Measurements from ENCODE around the gene TKTL1.

The TKTL1 gene

DNA sequence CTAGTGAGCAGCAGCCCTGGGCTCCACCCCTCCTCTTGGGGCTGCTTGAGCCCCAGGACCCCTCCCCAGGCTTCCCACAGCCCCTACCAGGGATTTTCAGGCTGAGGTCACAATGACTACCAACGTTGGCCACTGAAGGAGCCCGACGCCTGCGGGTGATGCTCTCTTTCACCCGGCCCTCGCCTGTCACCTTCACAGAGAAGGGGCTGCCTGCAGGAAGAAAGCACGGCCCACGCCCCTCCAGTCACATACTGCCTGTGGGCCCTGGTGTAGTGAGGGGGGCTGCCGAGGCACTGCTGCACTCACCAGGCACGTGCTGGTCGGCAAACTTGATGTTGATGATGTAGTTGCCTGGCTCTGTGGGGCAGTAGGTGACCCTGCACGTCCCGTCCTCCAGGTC is 56.9 kb downstream of the TKTL1 start:
- no peak for TF ChIP-seq FOXP2 (optimal IDR thresholded peaks at IDR 0.05; ENCODE audit: borderline replicate concordance, extremely low read depth, extremely low read length, insufficient read depth)
- no peak for TF ChIP-seq TAF1 (IDR thresholded peaks at IDR 0.05; ENCODE audit: borderline replicate concordance, insufficient read depth, low read length)
- TF ChIP-seq, protein P1, sequence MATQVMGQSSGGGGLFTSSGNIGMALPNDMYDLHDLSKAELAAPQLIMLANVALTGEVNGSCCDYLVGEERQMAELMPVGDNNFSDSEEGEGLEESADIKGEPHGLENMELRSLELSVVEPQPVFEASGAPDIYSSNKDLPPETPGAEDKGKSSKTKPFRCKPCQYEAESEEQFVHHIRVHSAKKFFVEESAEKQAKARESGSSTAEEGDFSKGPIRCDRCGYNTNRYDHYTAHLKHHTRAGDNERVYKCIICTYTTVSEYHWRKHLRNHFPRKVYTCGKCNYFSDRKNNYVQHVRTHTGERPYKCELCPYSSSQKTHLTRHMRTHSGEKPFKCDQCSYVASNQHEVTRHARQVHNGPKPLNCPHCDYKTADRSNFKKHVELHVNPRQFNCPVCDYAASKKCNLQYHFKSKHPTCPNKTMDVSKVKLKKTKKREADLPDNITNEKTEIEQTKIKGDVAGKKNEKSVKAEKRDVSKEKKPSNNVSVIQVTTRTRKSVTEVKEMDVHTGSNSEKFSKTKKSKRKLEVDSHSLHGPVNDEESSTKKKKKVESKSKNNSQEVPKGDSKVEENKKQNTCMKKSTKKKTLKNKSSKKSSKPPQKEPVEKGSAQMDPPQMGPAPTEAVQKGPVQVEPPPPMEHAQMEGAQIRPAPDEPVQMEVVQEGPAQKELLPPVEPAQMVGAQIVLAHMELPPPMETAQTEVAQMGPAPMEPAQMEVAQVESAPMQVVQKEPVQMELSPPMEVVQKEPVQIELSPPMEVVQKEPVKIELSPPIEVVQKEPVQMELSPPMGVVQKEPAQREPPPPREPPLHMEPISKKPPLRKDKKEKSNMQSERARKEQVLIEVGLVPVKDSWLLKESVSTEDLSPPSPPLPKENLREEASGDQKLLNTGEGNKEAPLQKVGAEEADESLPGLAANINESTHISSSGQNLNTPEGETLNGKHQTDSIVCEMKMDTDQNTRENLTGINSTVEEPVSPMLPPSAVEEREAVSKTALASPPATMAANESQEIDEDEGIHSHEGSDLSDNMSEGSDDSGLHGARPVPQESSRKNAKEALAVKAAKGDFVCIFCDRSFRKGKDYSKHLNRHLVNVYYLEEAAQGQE (IDR thresholded peaks at IDR 0.05; ENCODE audit: insufficient read depth in 1 of 2, low read depth in 2 of 2, low read length in 2 of 2) = no peak
- no peak for TF ChIP-seq POLR2AphosphoS5 (IDR thresholded peaks at IDR 0.05; ENCODE audit: low read depth, low read length)
- TF ChIP-seq SIN3A (IDR thresholded peaks at IDR 0.05; ENCODE audit: borderline replicate concordance, insufficient read depth, low read length) = no peak

DNA sequence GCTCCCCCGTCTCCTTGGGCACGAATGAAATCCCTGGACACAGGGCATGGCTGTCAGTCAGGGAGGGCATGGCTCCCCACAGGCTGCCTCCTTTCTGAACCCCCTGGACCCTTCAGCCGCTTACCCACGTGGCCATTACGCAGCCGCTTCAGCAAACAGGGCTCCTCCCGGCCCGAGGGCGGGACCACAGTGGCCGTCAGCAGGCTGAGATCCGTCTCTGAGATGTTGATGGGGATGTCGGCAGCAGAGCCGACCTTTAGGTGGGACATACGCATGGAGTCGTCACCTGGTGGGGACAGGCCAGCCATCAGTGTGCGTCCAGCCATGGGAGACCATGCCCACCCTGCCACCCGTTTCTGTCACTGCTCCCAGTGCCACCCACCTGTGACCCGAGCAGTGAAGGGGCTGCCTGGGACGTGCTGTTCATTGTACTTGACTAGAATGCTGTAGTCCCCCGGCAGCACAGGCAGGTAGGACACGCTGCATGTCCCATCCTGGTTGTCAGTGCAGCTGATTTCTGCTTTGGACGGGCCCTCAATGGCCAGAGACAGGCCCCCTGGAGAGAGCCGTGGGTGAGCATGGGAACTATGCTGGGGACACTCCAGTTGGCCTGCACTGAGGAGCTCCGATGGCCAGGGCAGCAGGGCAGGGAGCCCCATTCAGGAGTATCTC is 57.7 kb downstream of the TKTL1 start:
- TF ChIP-seq TAF1 (IDR thresholded peaks at IDR 0.05; ENCODE audit: borderline replicate concordance, insufficient read depth, low read length) = no peak
- TF ChIP-seq FOXP2 (optimal IDR thresholded peaks at IDR 0.05; ENCODE audit: borderline replicate concordance, extremely low read depth, extremely low read length, insufficient read depth) = no peak
- TF ChIP-seq, protein P1 (IDR thresholded peaks at IDR 0.05; ENCODE audit: insufficient read depth in 1 of 2, low read depth in 2 of 2, low read length in 2 of 2) = no peak
- TF ChIP-seq SIN3A (IDR thresholded peaks at IDR 0.05; ENCODE audit: borderline replicate concordance, insufficient read depth, low read length) = no peak
- TF ChIP-seq POLR2AphosphoS5 (IDR thresholded peaks at IDR 0.05; ENCODE audit: low read depth, low read length) = no peak

DNA sequence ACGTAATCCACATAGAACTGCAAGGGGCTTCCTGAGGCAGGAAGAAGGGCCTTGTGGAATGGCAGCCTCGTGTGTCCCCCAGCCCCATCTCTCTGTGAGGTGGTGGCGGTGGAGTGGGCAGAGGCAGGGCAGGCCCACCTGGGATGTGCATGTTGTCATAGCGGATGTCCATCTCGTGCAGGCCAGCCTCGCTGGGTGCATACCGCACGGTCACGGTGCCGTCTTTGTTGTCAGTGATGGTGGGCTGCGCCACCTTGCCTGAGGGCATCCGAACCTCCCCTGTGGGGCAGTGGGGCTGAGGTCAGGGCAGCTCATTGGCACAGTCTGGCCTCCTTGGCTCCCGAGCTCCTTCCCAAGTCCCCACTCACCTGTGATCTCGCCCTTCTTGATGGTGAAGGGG is 58.4 kb downstream of the TKTL1 start:
- TF ChIP-seq FOXP2 (optimal IDR thresholded peaks at IDR 0.05; ENCODE audit: borderline replicate concordance, extremely low read depth, extremely low read length, insufficient read depth) (no peak), POLR2AphosphoS5 (IDR thresholded peaks at IDR 0.05; ENCODE audit: low read depth, low read length) (no peak), TAF1 (IDR thresholded peaks at IDR 0.05; ENCODE audit: borderline replicate concordance, insufficient read depth, low read length) (no peak), SIN3A (IDR thresholded peaks at IDR 0.05; ENCODE audit: borderline replicate concordance, insufficient read depth, low read length) (no peak)
- TF ChIP-seq, protein P1 (IDR thresholded peaks at IDR 0.05; ENCODE audit: insufficient read depth in 1 of 2, low read depth in 2 of 2, low read length in 2 of 2) = no peak

DNA sequence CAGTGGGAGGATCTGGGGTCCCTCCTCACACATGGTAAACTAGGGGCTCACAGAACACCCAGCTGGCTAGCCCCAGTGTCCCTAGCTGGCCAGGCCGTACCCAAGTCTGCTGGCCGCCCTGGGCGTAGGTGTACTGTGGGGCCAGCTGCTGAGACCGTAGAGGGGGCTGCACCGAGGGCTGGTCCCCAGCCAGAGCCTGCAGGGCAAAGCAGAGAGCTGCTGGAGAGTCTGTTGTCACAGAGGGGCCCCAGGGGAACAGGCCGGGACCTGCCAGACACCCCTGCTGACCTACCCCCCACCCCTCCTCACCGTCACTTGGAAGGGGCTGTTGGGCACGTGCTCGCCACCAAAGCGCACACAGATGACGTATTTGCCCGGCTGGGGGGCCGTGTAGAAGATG is 58.9 kb downstream of the TKTL1 start:
- TF ChIP-seq POLR2AphosphoS5 (IDR thresholded peaks at IDR 0.05; ENCODE audit: low read depth, low read length) (no peak), FOXP2 (optimal IDR thresholded peaks at IDR 0.05; ENCODE audit: borderline replicate concordance, extremely low read depth, extremely low read length, insufficient read depth) (no peak), TAF1 (IDR thresholded peaks at IDR 0.05; ENCODE audit: borderline replicate concordance, insufficient read depth, low read length) (no peak), SIN3A (IDR thresholded peaks at IDR 0.05; ENCODE audit: borderline replicate concordance, insufficient read depth, low read length) (no peak)
- TF ChIP-seq, protein P1 (IDR thresholded peaks at IDR 0.05; ENCODE audit: insufficient read depth in 1 of 2, low read depth in 2 of 2, low read length in 2 of 2) = no peak

Measured in PFSK-1 (cell line).